Peyer's patch (tissue), 4 donors: Measurements from ENCODE around the gene CALY. TPM values are rescaled to one million over a fixed set of nuclear protein-coding genes. Genes with fewer than 3 reads are reported as not detected.
A peak's percentile ranks its signal among the peaks of the same experiment; 100 is the strongest.
"Not testable (repeated sequence)": the region's sequence is repeated elsewhere in the genome, so short reads cannot be mapped to it uniquely, and the experiment has no call there.

Experiments used
- DNase-seq, 3 donors: peaks; one replicate each; pipeline ENCODE4 v3.0.0-alpha.2; 2017 to 2019
- H3K27ac ChIP-seq, 4 donors: fragments of 200-600 bp; sonication (generic); one replicate each; pipeline ENCODE4 v1.5.1; 2016 to 2019
- H3K27me3 ChIP-seq, 2 donors: fragments of 200-600 bp; sonication (generic); one replicate each; pipeline ENCODE4 v1.5.1; 2019
- H3K36me3 ChIP-seq, 3 donors: fragments of 200-600 bp; sonication (generic); one replicate each; pipeline ENCODE4 v1.5.1; 2016 to 2019
- H3K4me1 ChIP-seq, 4 donors: fragments of 200-600 bp; sonication (generic); one replicate each; pipeline ENCODE4 v1.5.1; 2016 to 2019
- H3K4me3 ChIP-seq, 4 donors: fragments of 200-600 bp; sonication (generic); 1 replicate in 3 of 4; 2 replicates in 1 of 4; pipeline ENCODE4 v1.5.1; 2016 to 2019; ENCODE audit warnings: mild to moderate bottlenecking in 1 of 4
- H3K9me3 ChIP-seq, 4 donors: fragments of 200-600 bp; sonication (generic); one replicate each; pipeline ENCODE4 v1.5.1; 2016 to 2019; ENCODE audit warnings: mild to moderate bottlenecking in 1 of 4
- CTCF ChIP-seq, 6 experiments: fragments of 450-650 bp in 4 of 6; fragments of 200-600 bp in 2 of 6; sonication (generic) in 1 of 6; IDR thresholded peaks; one replicate each; pipeline ENCODE4 v1.5.1; 2017 to 2019; ENCODE audit warnings: antibody characterized with exemption in 6 of 6, mild to moderate bottlenecking in 3 of 6, moderate library complexity in 1 of 6
- POLR2A ChIP-seq, 2 donors: fragments of 450-650 bp; IDR thresholded peaks; one replicate each; pipeline ENCODE4 v1.5.1; 2017; ENCODE audit warnings: antibody characterized with exemption in 2 of 2, mild to moderate bottlenecking in 2 of 2, moderate library complexity in 2 of 2
- total RNA-seq, 4 donors: library from RNA; depleted of rRNA; stranded (reverse); fragments of >200 nt; gene quantifications; one replicate each; pipeline ENCODE4 v1.1.0, GENCODE V29; 2016

Gene CALY
- total RNA-seq, 4 donors from 2014 or later = 0.88 to 1.6 (median 1.5) TPM; not detected in 1

- TF ChIP-seq CTCF (IDR thresholded peaks at IDR 0.05) = no peak
- TF ChIP-seq POLR2A (IDR thresholded peaks at IDR 0.05) = no peak
- H3K4me1 ChIP-seq = peaks cover 0 to 37% (median 21%) of the 10 kb centered on the region in 4 donors
- peak overlapping the region in 3 of 4 donors; percentile 45 to 52 (median 49) for H3K4me3 ChIP-seq
- H3K36me3 ChIP-seq = no peaks in the 10 kb centered on the region
- H3K27me3 ChIP-seq = peaks cover 7 to 41% of the 10 kb centered on the region in 2 donors
- no peaks in the 10 kb centered on the region for H3K9me3 ChIP-seq
- H3K27ac ChIP-seq = no peak overlapping the region
- DNase-seq = no peak
Measured at GRCh38 chr10:133326223-133326551, 10.5 kb downstream of the CALY start.

GRCh38 chr10:133325440-133326222 is 11.1 kb downstream of the CALY start:
- Histone ChIP-seq H3K36me3 (no peaks in the 10 kb centered on the region), H3K27ac (no peak overlapping the region), H3K27me3 (peaks cover 7 to 41% of the 10 kb centered on the region in 2 donors), H3K4me1 (peaks cover 0 to 37% (median 21%) of the 10 kb centered on the region in 4 donors), H3K4me3 (peak overlapping the region; percentile 7 to 52 (median 47)), H3K9me3 (no peaks in the 10 kb centered on the region)
- no peak for TF ChIP-seq CTCF (IDR thresholded peaks at IDR 0.05)
- no peak for DNase-seq

GRCh38 chr10:133324857-133325260 is 11.8 kb downstream of the CALY start:
- Histone ChIP-seq H3K9me3 (no peaks in the 10 kb centered on the region), H3K4me1 (peaks cover 0 to 35% (median 20%) of the 10 kb centered on the region in 4 donors), H3K4me3 (peak overlapping the region in 2 of 4 donors; percentile 45 to 49), H3K36me3 (no peaks in the 10 kb centered on the region), H3K27me3 (peaks cover 7 to 41% of the 10 kb centered on the region in 2 donors), H3K27ac (no peak overlapping the region)
- TF ChIP-seq POLR2A (IDR thresholded peaks at IDR 0.05) (no peak), CTCF (IDR thresholded peaks at IDR 0.05) (no peak)
- no peak for DNase-seq

GRCh38 chr10:133324198-133324792 is 12.4 kb downstream of the CALY start:
- H3K4me1 ChIP-seq = peaks cover 0 to 29% (median 18%) of the 10 kb centered on the region in 4 donors
- H3K27ac ChIP-seq = peak overlapping the region in 1 of 4 donors; percentile 84
- peak; percentile 66 to 89 (median 86) for DNase-seq
- no peaks in the 10 kb centered on the region for H3K36me3 ChIP-seq
- TF ChIP-seq CTCF (IDR thresholded peaks at IDR 0.05) (no peak), POLR2A (IDR thresholded peaks at IDR 0.05) (no peak)
- no peaks in the 10 kb centered on the region for H3K9me3 ChIP-seq
- peak overlapping the region in 3 of 4 donors; percentile 37 to 60 (median 45) for H3K4me3 ChIP-seq
- H3K27me3 ChIP-seq = peaks cover 7 to 41% of the 10 kb centered on the region in 2 donors

GRCh38 chr10:133322064-133322709 is 14.5 kb downstream of the CALY start:
- not testable (repeated sequence) for H3K27ac ChIP-seq, DNase-seq, H3K4me3 ChIP-seq, H3K36me3 ChIP-seq, H3K9me3 ChIP-seq
- peaks cover 7 to 25% of the 10 kb centered on the region in 2 donors for H3K27me3 ChIP-seq
- H3K4me1 ChIP-seq = peaks cover 0 to 23% (median 18%) of the 10 kb centered on the region in 4 donors

- not testable (repeated sequence) for H3K27ac ChIP-seq, H3K36me3 ChIP-seq, H3K4me3 ChIP-seq, H3K9me3 ChIP-seq, DNase-seq
- H3K4me1 ChIP-seq = peaks cover 0 to 20% (median 15%) of the 10 kb centered on the region in 4 donors
- H3K27me3 ChIP-seq = peaks cover 2 to 12% of the 10 kb centered on the region in 2 donors
Measured at GRCh38 chr10:133320852-133321422, 15.8 kb downstream of the CALY start.
